KMS-11 (cell line): Measurements from ENCODE around the gene DSCAM.
"Not testable (repeated sequence)": the region's sequence is repeated elsewhere in the genome, so short reads cannot be mapped to it uniquely, and the experiment has no call there.

ENCODE experiments used
- H2AFZ ChIP-seq: fragments of 200-600 bp; sonication (generic); 2 replicates; pipeline ENCODE4 v1.6.1; 2016; ENCODE audit warnings: antibody characterized with exemption, mixed run types, low read depth
- H3K27ac ChIP-seq: fragments of 200-600 bp; sonication (generic); 2 replicates; pipeline ENCODE4 v1.6.1; 2016; ENCODE audit warnings: mild to moderate bottlenecking, mixed run types
- H3K27me3 ChIP-seq: fragments of 200-600 bp; sonication (generic); 2 replicates; pipeline ENCODE4 v1.6.1; 2017; ENCODE audit warnings: mild to moderate bottlenecking, low read depth, mixed run types, moderate library complexity; ENCODE audit not compliant: insufficient read depth
- H3K36me3 ChIP-seq: fragments of 200-600 bp; sonication (generic); 2 replicates; pipeline ENCODE4 v1.6.1; 2017; ENCODE audit warnings: mild to moderate bottlenecking, mixed run types; ENCODE audit not compliant: insufficient read depth
- H3K4me1 ChIP-seq: fragments of 200-600 bp; sonication (generic); 2 replicates; pipeline ENCODE4 v1.6.1; 2016; ENCODE audit warnings: mild to moderate bottlenecking, low read depth, mixed run types; ENCODE audit not compliant: poor library complexity, severe bottlenecking
- H3K4me2 ChIP-seq: fragments of 200-600 bp; sonication (generic); 2 replicates; pipeline ENCODE4 v1.7.0; 2016; ENCODE audit warnings: mild to moderate bottlenecking, mixed run types
- H3K4me3 ChIP-seq: fragments of 200-600 bp; sonication (generic); IDR thresholded peaks from 2 replicates; pipeline ENCODE4 v1.6.1; 2017; ENCODE audit warnings: low read depth, low read length, mixed read lengths; ENCODE audit not compliant: insufficient read depth
- H3K79me2 ChIP-seq: fragments of 200-600 bp; sonication (generic); 2 replicates; pipeline ENCODE4 v1.6.1; 2016; ENCODE audit warnings: low read depth, mixed run types; ENCODE audit not compliant: insufficient read depth
- H3K9ac ChIP-seq: fragments of 200-600 bp; sonication (generic); 2 replicates; pipeline ENCODE4 v1.6.1; 2016; ENCODE audit warnings: mild to moderate bottlenecking, mixed run types
- H4K20me1 ChIP-seq: fragments of 200-600 bp; sonication (generic); 2 replicates; pipeline ENCODE4 v1.6.1; 2016; ENCODE audit warnings: mild to moderate bottlenecking, mixed run types; ENCODE audit not compliant: insufficient read depth
- TF ChIP-seq, protein P1 (sequence below): fragments of 200-600 bp; sonication (generic); conservative IDR thresholded peaks from 2 replicates; pipeline ENCODE4 v1.6.1; 2017; ENCODE audit warnings: low read depth, mild to moderate bottlenecking, antibody characterized with exemption, low read length, moderate library complexity, mixed read lengths

Gene DSCAM

DNA sequence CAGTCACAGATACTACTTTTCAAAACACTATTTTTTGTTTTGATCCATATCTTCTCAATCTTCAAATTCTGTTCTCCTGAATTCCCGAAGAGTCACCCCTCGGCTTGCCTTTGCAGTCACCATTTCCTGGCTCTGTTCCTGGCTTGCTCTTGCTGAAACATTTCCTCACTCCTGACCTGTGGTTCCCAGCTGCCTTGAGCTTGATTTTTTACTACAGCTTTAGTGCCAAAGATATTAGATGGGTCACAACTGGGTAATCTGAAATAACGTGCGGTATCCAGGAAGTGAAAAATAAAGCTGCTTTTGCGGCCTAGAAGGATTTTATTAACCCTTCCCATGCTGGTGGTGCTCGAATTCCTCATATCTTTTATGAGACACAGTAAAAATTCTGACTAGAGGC is 660.9 kb downstream of the DSCAM start:
- TF ChIP-seq, protein P1, sequence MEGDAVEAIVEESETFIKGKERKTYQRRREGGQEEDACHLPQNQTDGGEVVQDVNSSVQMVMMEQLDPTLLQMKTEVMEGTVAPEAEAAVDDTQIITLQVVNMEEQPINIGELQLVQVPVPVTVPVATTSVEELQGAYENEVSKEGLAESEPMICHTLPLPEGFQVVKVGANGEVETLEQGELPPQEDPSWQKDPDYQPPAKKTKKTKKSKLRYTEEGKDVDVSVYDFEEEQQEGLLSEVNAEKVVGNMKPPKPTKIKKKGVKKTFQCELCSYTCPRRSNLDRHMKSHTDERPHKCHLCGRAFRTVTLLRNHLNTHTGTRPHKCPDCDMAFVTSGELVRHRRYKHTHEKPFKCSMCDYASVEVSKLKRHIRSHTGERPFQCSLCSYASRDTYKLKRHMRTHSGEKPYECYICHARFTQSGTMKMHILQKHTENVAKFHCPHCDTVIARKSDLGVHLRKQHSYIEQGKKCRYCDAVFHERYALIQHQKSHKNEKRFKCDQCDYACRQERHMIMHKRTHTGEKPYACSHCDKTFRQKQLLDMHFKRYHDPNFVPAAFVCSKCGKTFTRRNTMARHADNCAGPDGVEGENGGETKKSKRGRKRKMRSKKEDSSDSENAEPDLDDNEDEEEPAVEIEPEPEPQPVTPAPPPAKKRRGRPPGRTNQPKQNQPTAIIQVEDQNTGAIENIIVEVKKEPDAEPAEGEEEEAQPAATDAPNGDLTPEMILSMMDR, result no peak
- Histone ChIP-seq H3K4me1 (no peaks in the 10 kb centered on the region), H3K27ac (no peak overlapping the region)

DNA sequence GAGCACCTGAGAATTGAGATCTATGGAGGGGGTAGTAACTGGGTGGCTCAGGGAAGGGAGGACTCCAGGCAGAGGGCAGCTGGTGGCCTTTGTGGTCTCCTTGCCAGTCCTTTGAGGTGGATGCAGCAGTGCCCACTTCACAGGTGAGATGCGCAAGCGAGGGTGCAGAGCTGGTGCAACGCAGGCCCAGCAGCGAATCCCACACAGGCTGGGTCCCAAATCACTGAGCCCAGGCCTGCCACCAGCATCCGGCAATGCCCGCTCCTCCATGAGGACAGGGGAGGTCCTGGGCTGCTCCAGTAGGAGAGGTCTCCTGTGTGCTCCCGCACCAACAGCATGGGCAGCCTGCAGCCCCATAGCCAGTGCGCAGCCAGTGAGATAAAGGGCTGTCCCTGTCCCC is 661.8 kb downstream of the DSCAM start:
- Histone ChIP-seq H3K36me3 (no peaks in the 10 kb centered on the region), H3K4me2 (no peak overlapping the region), H3K9ac (no peak overlapping the region), H3K27me3 (no peaks in the 10 kb centered on the region), H3K4me3 (no peak overlapping the region), H3K27ac (no peak overlapping the region), H3K4me1 (no peaks in the 10 kb centered on the region), H3K79me2 (no peaks in the 10 kb centered on the region), H2AFZ (no peak overlapping the region), H4K20me1 (no peaks in the 10 kb centered on the region)
- TF ChIP-seq, protein P1, result no peak

More for the DNA sequence above, 660.9 kb downstream of the DSCAM start:
- no peak overlapping the region for H3K9ac ChIP-seq
- H3K27me3 ChIP-seq, result no peaks in the 10 kb centered on the region
- H2AFZ ChIP-seq, result no peak overlapping the region
- H4K20me1 ChIP-seq, result no peaks in the 10 kb centered on the region
- no peak overlapping the region for H3K4me2 ChIP-seq
- H3K4me3 ChIP-seq, result no peak overlapping the region
- no peaks in the 10 kb centered on the region for H3K79me2 ChIP-seq
- H3K36me3 ChIP-seq, result no peaks in the 10 kb centered on the region

DNA sequence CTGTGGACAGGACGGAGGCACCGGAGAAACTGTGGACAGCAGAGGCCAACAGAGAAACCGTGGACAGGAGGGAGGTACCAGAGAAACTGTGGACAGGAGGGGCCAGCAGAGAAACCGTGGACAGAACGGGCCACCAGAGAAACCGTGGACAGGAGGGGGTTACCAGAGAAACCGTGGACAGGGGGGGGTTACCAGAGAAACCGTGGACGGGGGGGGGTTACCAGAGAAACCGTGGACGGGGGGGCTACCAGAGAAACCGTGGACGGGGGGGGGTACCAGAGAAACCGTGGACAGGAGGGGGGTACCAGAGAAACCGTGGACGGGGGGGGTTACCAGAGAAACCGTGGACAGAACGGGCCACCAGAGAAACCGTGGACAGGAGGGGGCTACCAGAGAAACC is 664.5 kb downstream of the DSCAM start:
- H3K9ac ChIP-seq, H3K4me3 ChIP-seq, H4K20me1 ChIP-seq, H3K4me2 ChIP-seq, H3K27ac ChIP-seq, H3K27me3 ChIP-seq, H2AFZ ChIP-seq, H3K4me1 ChIP-seq, H3K79me2 ChIP-seq, H3K36me3 ChIP-seq: not testable (repeated sequence)

DNA sequence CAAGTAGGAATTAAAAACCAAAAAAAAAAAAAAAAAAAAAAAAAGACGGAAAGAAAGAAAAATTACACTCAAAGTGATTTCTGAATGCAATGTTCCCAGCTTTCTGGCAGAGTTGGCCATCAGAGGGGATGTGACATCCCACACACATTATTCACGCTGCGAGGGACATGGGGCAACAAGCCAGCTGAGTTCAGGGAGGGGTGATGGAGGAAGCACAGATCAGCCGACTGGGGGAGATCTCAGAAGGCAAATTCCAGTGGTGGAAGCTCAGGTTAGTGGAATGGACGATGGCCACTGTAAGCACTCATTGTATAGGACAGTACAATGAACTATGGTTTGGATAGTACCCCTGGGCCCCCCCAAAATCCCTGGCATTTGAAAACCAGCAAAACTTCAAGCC is 667.8 kb downstream of the DSCAM start:
- Histone ChIP-seq H3K79me2 (no peaks in the 10 kb centered on the region), H3K36me3 (no peaks in the 10 kb centered on the region), H3K9ac (no peak overlapping the region), H3K4me1 (no peaks in the 10 kb centered on the region), H3K4me2 (no peak overlapping the region), H3K4me3 (no peak overlapping the region), H2AFZ (no peak overlapping the region), H4K20me1 (no peaks in the 10 kb centered on the region), H3K27me3 (no peaks in the 10 kb centered on the region), H3K27ac (no peak overlapping the region)
- TF ChIP-seq, protein P1, result no peak

DNA sequence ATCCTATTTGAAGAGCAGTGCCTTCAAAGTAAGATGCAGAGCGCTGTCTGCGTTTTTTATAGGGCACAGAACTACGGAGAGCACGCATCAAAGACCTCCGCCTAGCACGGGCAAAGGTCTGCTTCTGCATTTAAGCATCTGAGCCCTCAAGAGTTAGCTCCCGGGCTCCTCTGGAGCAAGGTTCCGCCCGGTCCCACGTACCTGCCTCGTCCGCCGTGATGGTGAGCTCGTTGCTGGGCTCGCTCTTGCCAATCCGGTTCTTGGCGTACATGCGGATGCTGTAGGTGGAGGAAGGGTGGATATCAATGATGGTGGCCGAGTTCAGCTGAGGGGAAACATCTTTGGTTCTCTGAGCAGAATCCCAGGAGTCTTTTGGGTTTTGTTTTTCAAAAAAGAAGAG is 668.2 kb downstream of the DSCAM start:
- TF ChIP-seq, protein P1, result no peak
- H2AFZ ChIP-seq, result no peak overlapping the region
- H3K4me2 ChIP-seq, result no peak overlapping the region
- H3K4me1 ChIP-seq, result no peaks in the 10 kb centered on the region
- no peaks in the 10 kb centered on the region for H3K79me2 ChIP-seq
- no peak overlapping the region for H3K27ac ChIP-seq
- no peak overlapping the region for H3K9ac ChIP-seq
- H4K20me1 ChIP-seq, result no peaks in the 10 kb centered on the region
- H3K36me3 ChIP-seq, result no peaks in the 10 kb centered on the region
- H3K27me3 ChIP-seq, result no peaks in the 10 kb centered on the region
- H3K4me3 ChIP-seq, result no peak overlapping the region
